Measurements from ENCODE around the gene TUBA4B. TPM values are rescaled to one million over a fixed set of nuclear protein-coding genes. Genes with fewer than 3 reads are reported as not detected.

TUBA4B gene
- total RNA-seq, 1 experiment from 2014 or later: not detected

DNA sequence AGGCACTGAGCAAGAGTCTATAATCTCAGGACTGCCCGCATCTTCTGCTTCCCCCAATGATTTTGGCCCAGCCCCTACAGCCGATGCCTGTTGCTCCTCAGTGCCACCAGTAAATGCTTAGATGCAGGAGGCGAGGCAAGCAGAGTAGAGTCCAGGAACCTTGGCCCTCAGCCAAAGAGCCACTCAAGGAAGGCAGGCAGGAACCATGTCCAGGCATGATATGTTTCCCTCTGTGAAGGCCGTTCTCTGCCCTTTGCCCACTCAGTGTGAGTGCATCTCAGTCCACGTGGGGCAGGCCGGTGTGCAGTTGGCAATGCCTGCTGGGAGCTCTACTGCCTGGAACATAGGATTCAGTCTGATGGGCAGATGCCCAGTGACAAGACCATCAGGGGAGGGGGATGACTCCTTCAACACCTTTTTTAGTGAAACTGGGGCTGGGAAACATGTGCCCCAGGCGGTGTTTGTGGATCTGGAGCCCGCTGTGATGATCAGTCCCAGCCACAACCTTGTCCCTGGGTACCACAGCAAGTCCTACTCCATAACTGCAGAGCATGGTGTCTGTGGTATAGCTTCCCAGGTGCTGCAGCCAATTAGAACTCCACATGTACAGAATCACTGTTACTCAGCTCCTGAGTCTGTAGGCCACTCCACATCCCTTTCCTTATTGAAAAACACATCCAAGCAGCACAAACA lies 16.5 kb downstream of the TUBA4B start:
- Histone ChIP-seq H3K9me3 (ENCODE audit: control insufficient read depth, insufficient read depth, low read depth, low read length) (no peaks in the 10 kb centered on the region), H3K4me3 (ENCODE audit: low read depth in 2 of 2, low read length in 2 of 2) (no peak overlapping the region), H3K36me3 (ENCODE audit: control insufficient read depth, insufficient read depth, low read length) (no peaks in the 10 kb centered on the region), H3K27ac (ENCODE audit: low read length) (no peak overlapping the region), H3K4me1 (ENCODE audit: control insufficient read depth, insufficient read depth, low read length) (peaks cover 12% of the 10 kb centered on the region), H3K27me3 (ENCODE audit: control insufficient read depth, insufficient read depth, low read length) (no peaks in the 10 kb centered on the region)
- DNase-seq (ENCODE audit: low read depth, low spot score): no peak
- POLR2A ChIA-PET: no interaction called here
- CTCF ChIA-PET: no interaction called here
- in situ Hi-C loops (cut with HindIII; ENCODE audit: low pct_unique_long_range_greater_than_20kb, low sequenced_read_pairs) (no loop called here), intact Hi-C loops (cut with micrococcal nuclease; ENCODE audit: unreplicated experiment) (no loop called here)
- ATAC-seq: no peak
- TF ChIP-seq POLR2AphosphoS5 (IDR thresholded peaks at IDR 0.05; ENCODE audit: low read depth, low read length) (no peak), SIN3A (IDR thresholded peaks at IDR 0.05; ENCODE audit: borderline replicate concordance, insufficient read depth, low read depth, low read length) (no peak), TCF7L2 (IDR thresholded peaks at IDR 0.05; ENCODE audit: low read depth, low read length) (no peak)
- TF ChIP-seq, protein P1, sequence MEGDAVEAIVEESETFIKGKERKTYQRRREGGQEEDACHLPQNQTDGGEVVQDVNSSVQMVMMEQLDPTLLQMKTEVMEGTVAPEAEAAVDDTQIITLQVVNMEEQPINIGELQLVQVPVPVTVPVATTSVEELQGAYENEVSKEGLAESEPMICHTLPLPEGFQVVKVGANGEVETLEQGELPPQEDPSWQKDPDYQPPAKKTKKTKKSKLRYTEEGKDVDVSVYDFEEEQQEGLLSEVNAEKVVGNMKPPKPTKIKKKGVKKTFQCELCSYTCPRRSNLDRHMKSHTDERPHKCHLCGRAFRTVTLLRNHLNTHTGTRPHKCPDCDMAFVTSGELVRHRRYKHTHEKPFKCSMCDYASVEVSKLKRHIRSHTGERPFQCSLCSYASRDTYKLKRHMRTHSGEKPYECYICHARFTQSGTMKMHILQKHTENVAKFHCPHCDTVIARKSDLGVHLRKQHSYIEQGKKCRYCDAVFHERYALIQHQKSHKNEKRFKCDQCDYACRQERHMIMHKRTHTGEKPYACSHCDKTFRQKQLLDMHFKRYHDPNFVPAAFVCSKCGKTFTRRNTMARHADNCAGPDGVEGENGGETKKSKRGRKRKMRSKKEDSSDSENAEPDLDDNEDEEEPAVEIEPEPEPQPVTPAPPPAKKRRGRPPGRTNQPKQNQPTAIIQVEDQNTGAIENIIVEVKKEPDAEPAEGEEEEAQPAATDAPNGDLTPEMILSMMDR (IDR thresholded peaks at IDR 0.05): no peak
- TF ChIP-seq, protein P2, sequence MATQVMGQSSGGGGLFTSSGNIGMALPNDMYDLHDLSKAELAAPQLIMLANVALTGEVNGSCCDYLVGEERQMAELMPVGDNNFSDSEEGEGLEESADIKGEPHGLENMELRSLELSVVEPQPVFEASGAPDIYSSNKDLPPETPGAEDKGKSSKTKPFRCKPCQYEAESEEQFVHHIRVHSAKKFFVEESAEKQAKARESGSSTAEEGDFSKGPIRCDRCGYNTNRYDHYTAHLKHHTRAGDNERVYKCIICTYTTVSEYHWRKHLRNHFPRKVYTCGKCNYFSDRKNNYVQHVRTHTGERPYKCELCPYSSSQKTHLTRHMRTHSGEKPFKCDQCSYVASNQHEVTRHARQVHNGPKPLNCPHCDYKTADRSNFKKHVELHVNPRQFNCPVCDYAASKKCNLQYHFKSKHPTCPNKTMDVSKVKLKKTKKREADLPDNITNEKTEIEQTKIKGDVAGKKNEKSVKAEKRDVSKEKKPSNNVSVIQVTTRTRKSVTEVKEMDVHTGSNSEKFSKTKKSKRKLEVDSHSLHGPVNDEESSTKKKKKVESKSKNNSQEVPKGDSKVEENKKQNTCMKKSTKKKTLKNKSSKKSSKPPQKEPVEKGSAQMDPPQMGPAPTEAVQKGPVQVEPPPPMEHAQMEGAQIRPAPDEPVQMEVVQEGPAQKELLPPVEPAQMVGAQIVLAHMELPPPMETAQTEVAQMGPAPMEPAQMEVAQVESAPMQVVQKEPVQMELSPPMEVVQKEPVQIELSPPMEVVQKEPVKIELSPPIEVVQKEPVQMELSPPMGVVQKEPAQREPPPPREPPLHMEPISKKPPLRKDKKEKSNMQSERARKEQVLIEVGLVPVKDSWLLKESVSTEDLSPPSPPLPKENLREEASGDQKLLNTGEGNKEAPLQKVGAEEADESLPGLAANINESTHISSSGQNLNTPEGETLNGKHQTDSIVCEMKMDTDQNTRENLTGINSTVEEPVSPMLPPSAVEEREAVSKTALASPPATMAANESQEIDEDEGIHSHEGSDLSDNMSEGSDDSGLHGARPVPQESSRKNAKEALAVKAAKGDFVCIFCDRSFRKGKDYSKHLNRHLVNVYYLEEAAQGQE (IDR thresholded peaks at IDR 0.05; ENCODE audit: insufficient read depth in 1 of 2, low read depth in 2 of 2, low read length in 1 of 2): no peak
- BruUV-seq (replicated peaks): no TSS peak

DNA sequence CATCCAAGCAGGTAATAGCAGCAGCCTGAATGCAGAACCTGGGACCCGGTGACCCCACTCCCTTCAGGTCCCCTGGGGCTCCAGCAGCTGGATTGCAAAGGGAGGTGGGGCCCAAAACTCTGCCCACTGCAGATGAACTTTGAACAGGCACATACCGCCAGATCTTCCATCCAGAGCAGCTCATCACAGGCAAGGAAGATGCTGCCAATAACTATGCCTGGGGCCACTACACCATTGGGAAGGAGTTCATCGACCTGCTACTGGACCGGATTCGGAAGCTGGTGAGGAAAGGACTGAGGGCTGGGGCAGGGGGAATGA lies 17.0 kb downstream of the TUBA4B start:
- no peak overlapping the region for H3K27ac ChIP-seq (ENCODE audit: low read length)
- CTCF ChIA-PET: no interaction called here
- no peak for ATAC-seq

More for the DNA sequence above, 17.0 kb downstream of the TUBA4B start:
- Histone ChIP-seq H3K4me3 (ENCODE audit: low read depth in 2 of 2, low read length in 2 of 2) (no peak overlapping the region), H3K36me3 (ENCODE audit: control insufficient read depth, insufficient read depth, low read length) (no peaks in the 10 kb centered on the region), H3K4me1 (ENCODE audit: control insufficient read depth, insufficient read depth, low read length) (peaks cover 17% of the 10 kb centered on the region), H3K27me3 (ENCODE audit: control insufficient read depth, insufficient read depth, low read length) (no peaks in the 10 kb centered on the region), H3K9me3 (ENCODE audit: control insufficient read depth, insufficient read depth, low read depth, low read length) (no peaks in the 10 kb centered on the region)
- in situ Hi-C loops (cut with HindIII; ENCODE audit: low pct_unique_long_range_greater_than_20kb, low sequenced_read_pairs): no loop called here
- TF ChIP-seq POLR2AphosphoS5 (IDR thresholded peaks at IDR 0.05; ENCODE audit: low read depth, low read length): no peak
- TF ChIP-seq, protein P1 (IDR thresholded peaks at IDR 0.05): no peak
- no peak for TF ChIP-seq SIN3A (IDR thresholded peaks at IDR 0.05; ENCODE audit: borderline replicate concordance, insufficient read depth, low read depth, low read length)
- TF ChIP-seq, protein P2 (IDR thresholded peaks at IDR 0.05; ENCODE audit: insufficient read depth in 1 of 2, low read depth in 2 of 2, low read length in 1 of 2): no peak
- TF ChIP-seq TCF7L2 (IDR thresholded peaks at IDR 0.05; ENCODE audit: low read depth, low read length): no peak
- POLR2A ChIA-PET: no interaction called here
- no TSS peak for BruUV-seq (replicated peaks)
- intact Hi-C loops (cut with micrococcal nuclease; ENCODE audit: unreplicated experiment): no loop called here
- no peak for DNase-seq (ENCODE audit: low read depth, low spot score)

Data from Panc1 (cell line).